Measurements from ENCODE around the gene CCDC167.
"Not testable (repeated sequence)": the region's sequence is repeated elsewhere in the genome, so short reads cannot be mapped to it uniquely, and the experiment has no call there.

Gene CCDC167

GRCh38 chr6:37507690-37508421, 8.2 kb upstream of the CCDC167 start:
- no peak for DNase-seq

GRCh38 chr6:37507077-37507476, 7.4 kb upstream of the CCDC167 start:
- no peak for DNase-seq

- no peak for DNase-seq
Observed at GRCh38 chr6:37506479-37506878, 6.8 kb upstream of the CCDC167 start.

- no peak for DNase-seq
Observed at GRCh38 chr6:37504024-37504423, 4.3 kb upstream of the CCDC167 start.

- DNase-seq: no peak
Observed at GRCh38 chr6:37503309-37503965, 3.7 kb upstream of the CCDC167 start.

- DNase-seq: no peak
Observed at GRCh38 chr6:37502703-37503291, 3.1 kb upstream of the CCDC167 start.

- no peak for DNase-seq
Observed at GRCh38 chr6:37501632-37502491, 2.2 kb upstream of the CCDC167 start.

GRCh38 chr6:37500904-37501303, 1.2 kb upstream of the CCDC167 start:
- not testable (repeated sequence) for DNase-seq

- no peak for DNase-seq
Observed at GRCh38 chr6:37500294-37500608, 558 bp upstream of the CCDC167 start.

- DNase-seq: no peak
Observed at GRCh38 chr6:37496951-37497885, 2.5 kb downstream of the CCDC167 start.

GRCh38 chr6:37495244-37495934, 4.3 kb downstream of the CCDC167 start:
- no peak for DNase-seq

- no peak for DNase-seq
Observed at GRCh38 chr6:37493661-37493995, 6.1 kb downstream of the CCDC167 start.

GRCh38 chr6:37492991-37493660, 6.6 kb downstream of the CCDC167 start:
- DNase-seq: no peak

- DNase-seq: no peak
Observed at GRCh38 chr6:37492236-37492972, 7.3 kb downstream of the CCDC167 start.

- DNase-seq: no peak
Observed at GRCh38 chr6:37491830-37492208, 7.9 kb downstream of the CCDC167 start.

- DNase-seq: no peak
Observed at GRCh38 chr6:37491171-37491829, 8.4 kb downstream of the CCDC167 start.

GRCh38 chr6:37490536-37491170, 9.0 kb downstream of the CCDC167 start:
- DNase-seq: no peak

- peak; percentile 76 for DNase-seq
Observed at GRCh38 chr6:37489697-37490336, 9.9 kb downstream of the CCDC167 start.

GRCh38 chr6:37488476-37488875, 11.2 kb downstream of the CCDC167 start:
- DNase-seq: no peak

Measured in activated CD8-positive, alpha-beta memory T cell treated with anti-CD3 and anti-CD28 coated beads for 24 hours (primary cell).